ENCODE results near the gene ASIC4. TPM values are rescaled to one million over a fixed set of nuclear protein-coding genes. Genes with fewer than 3 reads are reported as not detected.

ASIC4 gene
- total RNA-seq, 1 experiment from 2014 or later, result 2.1 TPM

- ATAC-seq (no peak), DNase-seq (ENCODE audit: low read depth, low spot score) (no peak)
- H3K9me2 ChIP-seq (ENCODE audit: insufficient read depth), result no peaks in the 10 kb centered on the region
- no peak overlapping the region for H3K9ac ChIP-seq (ENCODE audit: low read length)
- peaks cover 0 to 28% of the 10 kb centered on the region in 2 experiments; a peak in 2 of 4 replicates for H3K36me3 ChIP-seq (ENCODE audit: control insufficient read depth in 1 of 2, insufficient read depth in 2 of 2, low read length in 2 of 2)
- H3K27me3 ChIP-seq (ENCODE audit: insufficient read depth, low read length), result no peaks in the 10 kb centered on the region
- peak; percentile 35; the same call in 1 of the 2 replicates for TF ChIP-seq POLR2AphosphoS5 (IDR thresholded peaks at IDR 0.05; ENCODE audit: low read depth, low read length)
- no peak for TF ChIP-seq ZNF274 (IDR thresholded peaks at IDR 0.05; ENCODE audit: low read depth, low read length)
- no peak overlapping the region; the same call in 1 of the 2 replicates for H3K27ac ChIP-seq (ENCODE audit: low read depth, low read length)
- BruUV-seq (replicated peaks), result no TSS peak
- peaks cover 6% of the 10 kb centered on the region; the same call in 1 of the 2 replicates for H4K20me1 ChIP-seq (ENCODE audit: insufficient read depth)
- intact Hi-C loops (cut with micrococcal nuclease), result loop anchor here (5.0 to 10.0 kb wide), 3 partner anchors 87 to 478 kb away; partner anchors contain the start of genes CNPPD1, IHH, RETREG2 and SLC23A3
- no peaks in the 10 kb centered on the region for H3K9me3 ChIP-seq (ENCODE audit: control insufficient read depth in 1 of 2, insufficient read depth in 1 of 2, low read depth in 1 of 2, low read length in 2 of 2)
- no peak overlapping the region for H3K4me2 ChIP-seq (ENCODE audit: low read length)
- CTCF ChIA-PET, result interaction anchor here (1.4 to 3.0 kb wide), 4 partner anchors 9 to 149 kb away, joined by 3 to 15 read pairs (median 5); no protein-coding TSS in a partner anchor
- RAD21 ChIA-PET (ENCODE audit: low non-redundant PET in 1 of 2, low total read pairs in 2 of 2, uncharacterized antibody in 2 of 2, unreplicated experiment in 2 of 2), result no interaction called here
- POLR2A ChIA-PET, result interaction anchor here (1.2 to 1.3 kb wide), 2 partner anchors 42 to 149 kb away, joined by 3 to 4 read pairs; no protein-coding TSS in a partner anchor
- H3K4me1 ChIP-seq (ENCODE audit: control insufficient read depth in 1 of 2, insufficient read depth in 2 of 2, low read length in 2 of 2), result peaks cover 19 to 77% of the 10 kb centered on the region in 2 experiments
- no peak overlapping the region for H3K4me3 ChIP-seq (replicated peaks in 1 of 2; ENCODE audit: low read depth in 1 of 2, low read length in 2 of 2)
- H2AFZ ChIP-seq (ENCODE audit: low read depth, low read length, poor library complexity, severe bottlenecking), result no peak overlapping the region
- H3K79me2 ChIP-seq (ENCODE audit: insufficient read depth, low read length), result peaks cover 49% of the 10 kb centered on the region
Observed at GRCh38 chr2:219539926-219540678, 25.8 kb downstream of the ASIC4 start.

GRCh38 chr2:219540784-219541504 lies 26.7 kb downstream of the ASIC4 start:
- Histone ChIP-seq H3K79me2 (ENCODE audit: insufficient read depth, low read length) (peaks cover 49% of the 10 kb centered on the region), H3K4me1 (ENCODE audit: control insufficient read depth in 1 of 2, insufficient read depth in 2 of 2, low read length in 2 of 2) (peaks cover 19 to 75% of the 10 kb centered on the region in 2 experiments), H3K9me3 (ENCODE audit: control insufficient read depth in 1 of 2, insufficient read depth in 1 of 2, low read depth in 1 of 2, low read length in 2 of 2) (no peaks in the 10 kb centered on the region), H3K27ac (ENCODE audit: low read depth, low read length) (no peak overlapping the region; the same call in 1 of the 2 replicates), H3K9me2 (ENCODE audit: insufficient read depth) (no peaks in the 10 kb centered on the region), H3K27me3 (ENCODE audit: insufficient read depth, low read length) (no peaks in the 10 kb centered on the region), H2AFZ (ENCODE audit: low read depth, low read length, poor library complexity, severe bottlenecking) (no peak overlapping the region), H3K36me3 (ENCODE audit: control insufficient read depth in 1 of 2, insufficient read depth in 2 of 2, low read length in 2 of 2) (peaks cover 0 to 28% of the 10 kb centered on the region in 2 experiments; a peak in 2 of 4 replicates), H3K4me3 (replicated peaks in 1 of 2; ENCODE audit: low read depth in 1 of 2, low read length in 2 of 2) (peak overlapping the region in 1 of 2 experiments; percentile 75; a peak in 1 of 4 replicates), H3K9ac (ENCODE audit: low read length) (0 out of 2 replicates have a peak overlapping the region, but pooled peaks have one; percentile 95), H4K20me1 (ENCODE audit: insufficient read depth) (peaks cover 6% of the 10 kb centered on the region; the same call in 1 of the 2 replicates), H3K4me2 (ENCODE audit: low read length) (peak overlapping the region; percentile 98)
- ChIA-PET POLR2A (no interaction called here), RAD21 (ENCODE audit: low non-redundant PET in 1 of 2, low total read pairs in 2 of 2, uncharacterized antibody in 2 of 2, unreplicated experiment in 2 of 2) (interaction anchor here in 1 of 2 experiments (1.5 kb wide), 1 partner anchor 57 kb away, joined by 3 read pairs; the partner anchor contains the start of gene STK11IP), CTCF (interaction anchor here (0.7 to 3.0 kb wide), 9 partner anchors 9 to 152 kb away, joined by 3 to 15 read pairs (median 5); partner anchors contain the start of genes GMPPA and STK11IP)
- no TSS peak for BruUV-seq (replicated peaks)
- no peak for DNase-seq (ENCODE audit: low read depth, low spot score)
- TF ChIP-seq SRF (IDR thresholded peaks at IDR 0.05; ENCODE audit: low read depth) (no peak), ZFX (IDR thresholded peaks at IDR 0.05) (no peak), ATF3 (IDR thresholded peaks at IDR 0.05) (no peak), JUND (IDR thresholded peaks at IDR 0.05) (no peak), FOSL1 (IDR thresholded peaks at IDR 0.05; ENCODE audit: low read depth) (no peak), SIN3A (IDR thresholded peaks at IDR 0.05; ENCODE audit: low read depth) (no peak)
- ATAC-seq, result no peak
- intact Hi-C loops (cut with micrococcal nuclease), result loop anchor here (1.0 to 5.0 kb wide), 4 partner anchors 86 to 479 kb away; partner anchors contain the start of genes IHH and SLC4A3
